ENCODE results near the gene SLMAP.

The SLMAP gene

DNA sequence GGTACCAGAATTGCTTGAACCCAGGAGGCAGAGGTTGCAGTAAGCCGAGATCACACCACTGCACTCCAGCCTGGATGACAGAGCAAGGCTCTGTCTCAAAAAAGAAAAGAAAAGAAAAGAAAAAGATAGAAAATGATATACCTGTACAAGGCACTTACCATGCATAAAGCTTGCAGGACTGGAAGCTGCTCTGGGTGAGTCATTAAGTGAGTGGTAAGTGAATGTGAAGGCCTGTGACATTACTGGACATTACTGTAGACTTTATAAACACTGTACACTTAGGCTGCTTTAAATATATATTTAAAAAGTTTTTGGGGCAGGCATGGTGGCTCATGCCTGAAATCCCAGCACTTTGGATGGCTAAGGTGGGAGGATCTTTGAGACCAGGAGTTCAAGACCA, 99.2 kb downstream of the SLMAP start:
- H3K79me2 ChIP-seq (ENCODE audit: insufficient read depth, low read length), result no peaks in the 10 kb centered on the region
- ATAC-seq (ENCODE audit: insufficient read depth, low read depth), result no peak
- no peak for DNase-seq

DNA sequence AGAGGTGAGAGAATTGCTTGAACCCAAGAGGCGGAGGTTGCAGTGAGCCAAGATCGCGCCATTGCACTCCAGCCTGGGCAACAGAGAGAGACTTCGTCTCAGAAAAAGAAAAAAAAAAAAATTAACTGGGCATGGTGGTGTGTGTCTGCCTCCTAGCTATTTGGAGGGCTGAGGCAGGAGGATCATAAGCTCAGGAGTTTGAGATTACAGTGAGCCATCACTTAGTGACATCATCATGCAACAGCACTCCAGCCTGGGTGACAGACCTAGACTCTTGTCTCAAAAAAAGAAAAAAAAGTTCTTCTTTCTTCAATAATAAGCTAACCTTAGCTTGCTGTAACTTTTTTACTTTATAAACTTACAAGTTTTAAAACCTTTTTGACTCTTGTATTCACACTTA, 99.8 kb downstream of the SLMAP start:
- Histone ChIP-seq H3K9me3 (ENCODE audit: insufficient read depth, low read length, severe bottlenecking) (no peaks in the 10 kb centered on the region), H3K4me1 (ENCODE audit: insufficient read depth, low read length) (no peaks in the 10 kb centered on the region), H4K20me1 (ENCODE audit: insufficient read depth, low read length) (0 out of 2 replicates have a peak, but pooled peaks cover 3% of the 10 kb centered on the region), H3K9ac (ENCODE audit: low read depth, low read length) (no peak overlapping the region), H3K36me3 (ENCODE audit: insufficient read depth, low read length) (peaks cover 70% of the 10 kb centered on the region), H3K4me3 (ENCODE audit: low read depth in 1 of 2, low read length in 2 of 2) (no peak overlapping the region), H2AFZ (ENCODE audit: low read depth, low read length) (no peak overlapping the region), H3K27ac (ENCODE audit: low read length) (no peak overlapping the region), H3K27me3 (ENCODE audit: insufficient read depth, low read length, poor library complexity) (no peaks in the 10 kb centered on the region), H3K79me2 (ENCODE audit: insufficient read depth, low read length) (no peaks in the 10 kb centered on the region), H3K4me2 (ENCODE audit: insufficient read depth, low read length) (no peak overlapping the region)
- ATAC-seq (ENCODE audit: insufficient read depth, low read depth) (no peak), DNase-seq (no peak)
- no peak for TF ChIP-seq EZH2 (IDR thresholded peaks at IDR 0.05; ENCODE audit: borderline replicate concordance, low read depth, low read length, severe bottlenecking)
- TF ChIP-seq, protein P1, sequence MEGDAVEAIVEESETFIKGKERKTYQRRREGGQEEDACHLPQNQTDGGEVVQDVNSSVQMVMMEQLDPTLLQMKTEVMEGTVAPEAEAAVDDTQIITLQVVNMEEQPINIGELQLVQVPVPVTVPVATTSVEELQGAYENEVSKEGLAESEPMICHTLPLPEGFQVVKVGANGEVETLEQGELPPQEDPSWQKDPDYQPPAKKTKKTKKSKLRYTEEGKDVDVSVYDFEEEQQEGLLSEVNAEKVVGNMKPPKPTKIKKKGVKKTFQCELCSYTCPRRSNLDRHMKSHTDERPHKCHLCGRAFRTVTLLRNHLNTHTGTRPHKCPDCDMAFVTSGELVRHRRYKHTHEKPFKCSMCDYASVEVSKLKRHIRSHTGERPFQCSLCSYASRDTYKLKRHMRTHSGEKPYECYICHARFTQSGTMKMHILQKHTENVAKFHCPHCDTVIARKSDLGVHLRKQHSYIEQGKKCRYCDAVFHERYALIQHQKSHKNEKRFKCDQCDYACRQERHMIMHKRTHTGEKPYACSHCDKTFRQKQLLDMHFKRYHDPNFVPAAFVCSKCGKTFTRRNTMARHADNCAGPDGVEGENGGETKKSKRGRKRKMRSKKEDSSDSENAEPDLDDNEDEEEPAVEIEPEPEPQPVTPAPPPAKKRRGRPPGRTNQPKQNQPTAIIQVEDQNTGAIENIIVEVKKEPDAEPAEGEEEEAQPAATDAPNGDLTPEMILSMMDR (IDR thresholded peaks at IDR 0.05; ENCODE audit: borderline replicate concordance, extremely low read depth, low read length, poor library complexity, severe bottlenecking), result no peak

More for the DNA sequence above, 99.2 kb downstream of the SLMAP start:
- H3K4me2 ChIP-seq (ENCODE audit: insufficient read depth, low read length), result no peak overlapping the region
- H3K27me3 ChIP-seq (ENCODE audit: insufficient read depth, low read length, poor library complexity), result no peaks in the 10 kb centered on the region
- H3K36me3 ChIP-seq (ENCODE audit: insufficient read depth, low read length), result peaks cover 68% of the 10 kb centered on the region
- H3K27ac ChIP-seq (ENCODE audit: low read length), result no peak overlapping the region
- 0 out of 2 replicates have a peak, but pooled peaks cover 3% of the 10 kb centered on the region for H4K20me1 ChIP-seq (ENCODE audit: insufficient read depth, low read length)
- TF ChIP-seq, protein P1 (IDR thresholded peaks at IDR 0.05; ENCODE audit: borderline replicate concordance, extremely low read depth, low read length, poor library complexity, severe bottlenecking), result no peak
- no peak for TF ChIP-seq EZH2 (IDR thresholded peaks at IDR 0.05; ENCODE audit: borderline replicate concordance, low read depth, low read length, severe bottlenecking)
- no peaks in the 10 kb centered on the region for H3K4me1 ChIP-seq (ENCODE audit: insufficient read depth, low read length)
- no peak overlapping the region for H3K4me3 ChIP-seq (ENCODE audit: low read depth in 1 of 2, low read length in 2 of 2)
- no peak overlapping the region for H3K9ac ChIP-seq (ENCODE audit: low read depth, low read length)
- H3K9me3 ChIP-seq (ENCODE audit: insufficient read depth, low read length, severe bottlenecking), result no peaks in the 10 kb centered on the region
- H2AFZ ChIP-seq (ENCODE audit: low read depth, low read length), result no peak overlapping the region

DNA sequence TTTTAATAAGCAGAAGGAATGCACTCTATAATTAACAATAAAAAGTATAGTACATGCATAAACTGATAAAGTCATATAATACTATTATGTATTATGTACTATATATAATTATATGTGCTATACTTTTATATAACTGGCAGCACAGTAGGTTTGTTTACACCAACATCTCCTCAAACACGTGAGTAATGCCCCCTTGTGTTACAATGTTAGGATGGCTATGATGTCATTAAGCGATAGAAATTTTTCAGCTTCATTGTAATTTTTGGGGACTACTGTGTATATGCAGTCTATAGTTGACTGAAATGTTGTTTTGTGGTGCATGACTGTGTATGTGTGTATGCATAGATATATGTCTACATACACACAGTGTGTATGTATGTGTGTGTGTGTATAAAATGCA, 100.6 kb downstream of the SLMAP start:
- H3K4me1 ChIP-seq (ENCODE audit: insufficient read depth, low read length), result no peaks in the 10 kb centered on the region
- no peaks in the 10 kb centered on the region for H3K79me2 ChIP-seq (ENCODE audit: insufficient read depth, low read length)
- ATAC-seq (ENCODE audit: insufficient read depth, low read depth) (no peak), DNase-seq (no peak)
- H3K27ac ChIP-seq (ENCODE audit: low read length), result no peak overlapping the region
- TF ChIP-seq, protein P1 (IDR thresholded peaks at IDR 0.05; ENCODE audit: borderline replicate concordance, extremely low read depth, low read length, poor library complexity, severe bottlenecking), result peak; percentile 26
- no peak for TF ChIP-seq EZH2 (IDR thresholded peaks at IDR 0.05; ENCODE audit: borderline replicate concordance, low read depth, low read length, severe bottlenecking)
- no peaks in the 10 kb centered on the region for H3K9me3 ChIP-seq (ENCODE audit: insufficient read depth, low read length, severe bottlenecking)
- 0 out of 2 replicates have a peak, but pooled peaks cover 3% of the 10 kb centered on the region for H4K20me1 ChIP-seq (ENCODE audit: insufficient read depth, low read length)
- no peak overlapping the region for H3K9ac ChIP-seq (ENCODE audit: low read depth, low read length)
- H3K4me3 ChIP-seq (ENCODE audit: low read depth in 1 of 2, low read length in 2 of 2), result no peak overlapping the region
- H3K27me3 ChIP-seq (ENCODE audit: insufficient read depth, low read length, poor library complexity), result no peaks in the 10 kb centered on the region
- peaks cover 73% of the 10 kb centered on the region for H3K36me3 ChIP-seq (ENCODE audit: insufficient read depth, low read length)
- H2AFZ ChIP-seq (ENCODE audit: low read depth, low read length), result no peak overlapping the region
- H3K4me2 ChIP-seq (ENCODE audit: insufficient read depth, low read length), result no peak overlapping the region

DNA sequence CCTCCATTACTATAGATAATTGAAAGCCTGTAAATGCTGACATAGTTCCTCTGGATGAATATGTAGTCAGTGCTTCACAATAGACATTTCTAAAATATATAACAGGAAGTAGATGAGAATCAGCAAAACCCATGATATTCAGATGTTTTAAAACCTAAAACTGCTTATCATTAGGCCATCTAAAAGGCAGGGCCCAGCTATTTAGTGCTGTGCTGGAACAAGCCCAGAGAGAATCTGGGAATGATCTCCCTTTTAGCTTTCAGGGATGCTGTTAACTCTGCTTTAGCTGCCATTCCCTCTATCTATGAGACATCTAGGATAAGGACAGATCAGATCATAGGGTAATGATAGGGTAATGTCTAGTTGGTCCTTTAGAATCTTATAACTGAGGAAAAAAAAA, 106.8 kb downstream of the SLMAP start:
- H3K9me3 ChIP-seq (ENCODE audit: insufficient read depth, low read length, severe bottlenecking), result no peaks in the 10 kb centered on the region
- no peaks in the 10 kb centered on the region for H3K4me1 ChIP-seq (ENCODE audit: insufficient read depth, low read length)
- peaks cover 64% of the 10 kb centered on the region for H3K36me3 ChIP-seq (ENCODE audit: insufficient read depth, low read length)
- no peak overlapping the region for H3K9ac ChIP-seq (ENCODE audit: low read depth, low read length)
- H3K27ac ChIP-seq (ENCODE audit: low read length), result no peak overlapping the region
- ATAC-seq (ENCODE audit: insufficient read depth, low read depth) (no peak), DNase-seq (no peak)
- no peaks in the 10 kb centered on the region for H3K27me3 ChIP-seq (ENCODE audit: insufficient read depth, low read length, poor library complexity)
- no peak overlapping the region for H3K4me3 ChIP-seq (ENCODE audit: low read depth in 1 of 2, low read length in 2 of 2)
- no peaks in the 10 kb centered on the region for H4K20me1 ChIP-seq (ENCODE audit: insufficient read depth, low read length)
- no peak overlapping the region for H2AFZ ChIP-seq (ENCODE audit: low read depth, low read length)
- no peak overlapping the region for H3K4me2 ChIP-seq (ENCODE audit: insufficient read depth, low read length)
- H3K79me2 ChIP-seq (ENCODE audit: insufficient read depth, low read length), result no peaks in the 10 kb centered on the region
- TF ChIP-seq, protein P1 (IDR thresholded peaks at IDR 0.05; ENCODE audit: borderline replicate concordance, extremely low read depth, low read length, poor library complexity, severe bottlenecking), result no peak
- no peak for TF ChIP-seq EZH2 (IDR thresholded peaks at IDR 0.05; ENCODE audit: borderline replicate concordance, low read depth, low read length, severe bottlenecking)
